Liver (tissue), 3 donors: Measurements from ENCODE around the gene GRIA1.

Experiments
- EGR1 ChIP-seq, 2 donors: IDR thresholded peaks; 2 replicates each; pipeline ENCODE4 v1.6.1; 2016 to 2018; ENCODE audit warnings: antibody characterized with exemption in 2 of 2, low read depth in 2 of 2
- MAX ChIP-seq: IDR thresholded peaks from 2 replicates; pipeline ENCODE4 v1.6.1; 2016; ENCODE audit warnings: antibody characterized with exemption
- NR2F2 ChIP-seq: IDR thresholded peaks from 2 replicates; pipeline ENCODE4 v1.6.1; 2016; ENCODE audit warnings: antibody characterized with exemption
- SP1 ChIP-seq: IDR thresholded peaks from 2 replicates; pipeline ENCODE4 v1.6.1; 2018; ENCODE audit warnings: antibody characterized with exemption, mild to moderate bottlenecking
- TAF1 ChIP-seq: conservative IDR thresholded peaks from 2 replicates; pipeline ENCODE4 v1.6.1; 2016; ENCODE audit warnings: antibody characterized with exemption, mild to moderate bottlenecking
- TF ChIP-seq, protein P1 (sequence below): fragments of 150-350 bp; IDR thresholded peaks from 2 replicates; pipeline ENCODE4 v1.5.1; 2017; ENCODE audit warnings: improper control_type of control experiment, low read depth, low read length; ENCODE audit not compliant: missing input control
- donor health status: healthy.
- donor health status: healthy.

DNA sequence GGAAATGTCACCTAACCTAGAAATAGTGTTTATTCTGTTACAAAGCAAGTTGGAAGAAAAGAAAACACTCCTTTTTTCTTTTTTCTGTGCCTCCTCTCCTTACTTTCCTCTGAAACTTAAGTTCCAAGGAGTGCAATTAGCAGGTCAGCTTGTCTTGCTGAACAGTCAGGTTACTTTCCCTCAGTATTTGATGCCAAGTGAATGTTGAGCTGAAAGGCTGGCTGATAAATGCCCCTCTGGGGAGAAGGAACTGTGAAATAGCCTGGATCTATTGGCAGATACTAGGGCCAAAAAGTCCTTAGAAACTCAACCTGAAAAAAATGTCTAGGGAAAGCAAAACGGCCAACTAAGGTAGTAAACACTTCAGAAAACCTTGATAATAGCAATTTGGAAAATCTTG is 43.6 kb downstream of the GRIA1 start:
- no peak for TF ChIP-seq TAF1
- TF ChIP-seq, protein P1, sequence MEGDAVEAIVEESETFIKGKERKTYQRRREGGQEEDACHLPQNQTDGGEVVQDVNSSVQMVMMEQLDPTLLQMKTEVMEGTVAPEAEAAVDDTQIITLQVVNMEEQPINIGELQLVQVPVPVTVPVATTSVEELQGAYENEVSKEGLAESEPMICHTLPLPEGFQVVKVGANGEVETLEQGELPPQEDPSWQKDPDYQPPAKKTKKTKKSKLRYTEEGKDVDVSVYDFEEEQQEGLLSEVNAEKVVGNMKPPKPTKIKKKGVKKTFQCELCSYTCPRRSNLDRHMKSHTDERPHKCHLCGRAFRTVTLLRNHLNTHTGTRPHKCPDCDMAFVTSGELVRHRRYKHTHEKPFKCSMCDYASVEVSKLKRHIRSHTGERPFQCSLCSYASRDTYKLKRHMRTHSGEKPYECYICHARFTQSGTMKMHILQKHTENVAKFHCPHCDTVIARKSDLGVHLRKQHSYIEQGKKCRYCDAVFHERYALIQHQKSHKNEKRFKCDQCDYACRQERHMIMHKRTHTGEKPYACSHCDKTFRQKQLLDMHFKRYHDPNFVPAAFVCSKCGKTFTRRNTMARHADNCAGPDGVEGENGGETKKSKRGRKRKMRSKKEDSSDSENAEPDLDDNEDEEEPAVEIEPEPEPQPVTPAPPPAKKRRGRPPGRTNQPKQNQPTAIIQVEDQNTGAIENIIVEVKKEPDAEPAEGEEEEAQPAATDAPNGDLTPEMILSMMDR, result no peak
- TF ChIP-seq MAX, result no peak
- no peak for TF ChIP-seq NR2F2
- TF ChIP-seq EGR1 (IDR thresholded peaks at IDR 0.05; ENCODE audit: low read depth in 2 of 2), result no peak
- no peak for TF ChIP-seq SP1
